ENCODE measurements around the gene IFNA1. TPM values are rescaled to one million over a fixed set of nuclear protein-coding genes. Genes with fewer than 3 reads are reported as not detected.

Gene IFNA1
- not detected for total RNA-seq

DNA sequence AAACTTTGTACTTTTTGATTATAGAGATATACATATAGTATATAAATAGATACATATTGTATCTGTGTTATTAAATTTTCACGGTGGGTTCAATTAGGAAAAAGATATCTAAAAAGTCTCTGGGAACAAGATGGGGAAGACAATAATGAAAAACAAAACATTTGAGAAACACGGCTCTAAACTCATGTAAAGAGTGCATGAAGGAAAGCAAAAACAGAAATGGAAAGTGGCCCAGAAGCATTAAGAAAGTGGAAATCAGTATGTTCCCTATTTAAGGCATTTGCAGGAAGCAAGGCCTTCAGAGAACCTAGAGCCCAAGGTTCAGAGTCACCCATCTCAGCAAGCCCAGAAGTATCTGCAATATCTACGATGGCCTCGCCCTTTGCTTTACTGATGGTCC lies at the start of gene IFNA1:
Gene IFNA1, plus strand, starts transcription at position 301 of the 400 bp plus-strand sequence. Its CDS starts 69 bp downstream, at position 370.
- Histone ChIP-seq H3K4me3 (replicated peaks in 1 of 3) (no peak within 1 kb of the TSS), H3K4me1 (no peaks in the 10 kb centered on the region), H3K27ac (no peak within 1 kb of the TSS), H3K9me3 (no peaks in the 10 kb centered on the region), H3K36me3 (no peaks in the 10 kb centered on the region), H3K27me3 (no peaks in the 10 kb centered on the region)
- TF ChIP-seq, protein P1, sequence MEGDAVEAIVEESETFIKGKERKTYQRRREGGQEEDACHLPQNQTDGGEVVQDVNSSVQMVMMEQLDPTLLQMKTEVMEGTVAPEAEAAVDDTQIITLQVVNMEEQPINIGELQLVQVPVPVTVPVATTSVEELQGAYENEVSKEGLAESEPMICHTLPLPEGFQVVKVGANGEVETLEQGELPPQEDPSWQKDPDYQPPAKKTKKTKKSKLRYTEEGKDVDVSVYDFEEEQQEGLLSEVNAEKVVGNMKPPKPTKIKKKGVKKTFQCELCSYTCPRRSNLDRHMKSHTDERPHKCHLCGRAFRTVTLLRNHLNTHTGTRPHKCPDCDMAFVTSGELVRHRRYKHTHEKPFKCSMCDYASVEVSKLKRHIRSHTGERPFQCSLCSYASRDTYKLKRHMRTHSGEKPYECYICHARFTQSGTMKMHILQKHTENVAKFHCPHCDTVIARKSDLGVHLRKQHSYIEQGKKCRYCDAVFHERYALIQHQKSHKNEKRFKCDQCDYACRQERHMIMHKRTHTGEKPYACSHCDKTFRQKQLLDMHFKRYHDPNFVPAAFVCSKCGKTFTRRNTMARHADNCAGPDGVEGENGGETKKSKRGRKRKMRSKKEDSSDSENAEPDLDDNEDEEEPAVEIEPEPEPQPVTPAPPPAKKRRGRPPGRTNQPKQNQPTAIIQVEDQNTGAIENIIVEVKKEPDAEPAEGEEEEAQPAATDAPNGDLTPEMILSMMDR (IDR thresholded peaks at IDR 0.05), result no peak
- TF ChIP-seq POLR2A (IDR thresholded peaks at IDR 0.05), result no peak
- intact Hi-C loops (cut with DNase I), result no loop called here
- no peak for DNase-seq
- WGBS, 2 donors, result 83 to 94% methylated on average over 4 of the region's 4 CpGs

DNA sequence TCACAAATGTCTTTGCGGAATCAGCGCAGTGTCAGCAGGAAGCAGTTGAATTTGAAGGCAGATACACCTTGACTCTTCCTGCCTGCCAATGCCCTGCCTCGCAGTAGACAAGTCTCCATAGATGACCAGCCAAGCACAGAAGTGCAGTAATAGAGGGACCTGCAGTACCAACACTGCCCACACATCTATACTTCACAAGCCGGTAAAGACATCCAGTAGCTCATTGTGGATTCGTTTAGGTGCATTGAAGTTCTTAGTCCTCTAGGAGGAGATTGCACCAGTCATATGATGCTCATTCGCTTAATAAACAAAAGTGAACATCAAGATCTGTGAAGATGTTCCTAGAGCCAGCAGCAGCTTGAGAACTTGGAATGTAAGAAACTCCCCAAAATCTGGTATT lies 48.0 kb upstream of the IFNA1 start:
- Histone ChIP-seq H3K4me3 (replicated peaks in 1 of 3) (no peak overlapping the region), H3K27me3 (peaks cover 13% of the 10 kb centered on the region), H3K36me3 (no peaks in the 10 kb centered on the region), H3K9me3 (no peaks in the 10 kb centered on the region), H3K27ac (no peak overlapping the region), H3K4me1 (peaks cover 0 to 5% of the 10 kb centered on the region in 2 donors)
- 51 to 60% methylated on average over 6 of the region's 6 CpGs for WGBS, 2 donors
- intact Hi-C loops (cut with DNase I), result loop anchor here (10.0 kb wide), 1 partner anchor 137 kb away; no protein-coding TSS in a partner anchor
- peak; percentile 8 to 26 for DNase-seq
- TF ChIP-seq, protein P1 (IDR thresholded peaks at IDR 0.05), result peak in 4 of 6 experiments; percentile 13 to 40 (median 31)
- no peak for TF ChIP-seq POLR2A (IDR thresholded peaks at IDR 0.05)

DNA sequence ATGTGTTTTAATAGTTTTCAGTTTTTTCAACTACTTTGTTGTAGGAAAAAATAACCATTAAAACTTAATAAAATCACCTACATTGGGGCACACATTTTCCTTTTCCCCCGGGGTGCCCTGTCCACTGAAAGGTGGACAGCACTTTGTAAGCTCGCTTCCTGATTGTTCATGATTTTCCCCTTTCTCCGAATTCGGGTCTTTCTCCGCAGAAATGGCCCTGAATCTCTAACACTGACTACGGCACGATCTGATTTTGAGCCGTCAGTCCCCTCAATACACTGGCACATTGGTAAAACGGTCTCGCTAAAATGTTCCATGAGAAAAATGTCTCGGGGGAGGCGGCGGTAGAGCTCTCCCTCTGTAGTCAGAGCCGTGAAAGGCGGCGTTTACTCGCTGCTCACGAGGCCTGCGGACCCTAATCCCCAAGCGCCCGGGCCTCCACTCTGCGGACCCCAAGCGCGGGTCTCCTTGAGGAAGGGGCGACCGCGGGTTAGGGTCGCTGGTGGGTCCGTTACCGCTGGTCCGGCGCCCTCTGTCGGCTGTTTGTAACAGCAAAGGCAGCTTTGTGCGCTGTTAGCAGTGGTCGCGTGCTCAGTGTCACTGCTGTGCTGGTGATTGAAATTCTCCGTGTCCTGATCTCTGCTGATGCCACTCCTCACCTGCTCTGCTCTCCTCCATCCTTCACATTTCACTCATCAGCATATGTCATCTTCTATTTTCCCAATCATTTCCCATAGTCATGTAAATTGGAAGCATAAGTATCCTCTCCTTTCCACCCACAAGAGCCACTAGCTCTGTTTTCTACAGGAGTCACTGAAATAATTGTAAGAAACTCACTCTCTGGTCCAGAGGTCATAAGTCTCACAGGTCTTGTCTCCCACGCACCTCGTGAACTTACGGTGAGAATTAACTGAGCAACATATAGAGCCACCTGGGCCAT lies 44.2 kb upstream of the IFNA1 start:
- peaks cover 0 to 5% of the 10 kb centered on the region in 2 donors for H3K4me1 ChIP-seq
- H3K27me3 ChIP-seq, result peaks cover 7% of the 10 kb centered on the region
- no peak for TF ChIP-seq POLR2A (IDR thresholded peaks at IDR 0.05)
- TF ChIP-seq, protein P1 (IDR thresholded peaks at IDR 0.05), result peak in 5 of 6 experiments; percentile 42 to 77 (median 60)
- no peaks in the 10 kb centered on the region for H3K36me3 ChIP-seq
- intact Hi-C loops (cut with DNase I), result loop anchor here (10.0 kb wide), 1 partner anchor 141 kb away; no protein-coding TSS in a partner anchor
- WGBS, 2 donors, result 10% methylated on average over 38 to 40 of the region's 40 CpGs
- peak; percentile 42 to 52 for DNase-seq
- H3K4me3 ChIP-seq (replicated peaks in 1 of 3), result peak overlapping the region in 1 of 3 donors; percentile 20
- H3K27ac ChIP-seq, result no peak overlapping the region
- no peaks in the 10 kb centered on the region for H3K9me3 ChIP-seq

DNA sequence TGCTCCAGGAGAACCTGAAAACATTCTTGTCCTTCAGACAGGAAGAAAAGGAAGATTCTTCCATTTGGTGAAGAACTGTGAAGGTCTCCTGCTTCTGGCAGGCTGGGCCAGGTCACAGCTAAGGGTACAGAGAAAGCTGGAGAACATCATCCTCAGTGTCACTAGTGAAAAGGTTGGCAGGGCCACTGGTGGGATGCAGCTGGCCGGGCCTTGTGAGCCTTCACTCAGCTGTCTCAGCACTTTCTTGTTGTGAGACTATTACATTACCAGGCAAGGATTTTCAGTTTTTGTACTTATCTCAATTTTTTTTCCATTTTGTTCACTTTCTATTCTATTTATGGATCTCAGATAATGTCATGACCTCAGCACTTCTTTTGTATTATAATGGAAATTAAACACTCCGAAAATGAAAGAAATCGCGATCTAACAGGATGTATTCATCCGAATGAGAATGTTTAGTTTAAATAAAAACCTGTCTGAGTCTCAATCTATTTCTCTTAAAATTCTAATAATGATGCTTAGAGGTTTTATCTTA lies 41.2 kb upstream of the IFNA1 start:
- intact Hi-C loops (cut with DNase I), result loop anchor here (10.0 kb wide), 1 partner anchor 144 kb away; no protein-coding TSS in a partner anchor
- Histone ChIP-seq H3K27me3 (peaks cover 9% of the 10 kb centered on the region), H3K36me3 (no peaks in the 10 kb centered on the region), H3K9me3 (no peaks in the 10 kb centered on the region), H3K4me1 (peaks cover 7 to 11% of the 10 kb centered on the region in 2 donors), H3K27ac (no peak overlapping the region), H3K4me3 (replicated peaks in 1 of 3) (no peak overlapping the region)
- DNase-seq, result no peak
- TF ChIP-seq, protein P1 (IDR thresholded peaks at IDR 0.05), result no peak
- no peak for TF ChIP-seq POLR2A (IDR thresholded peaks at IDR 0.05)
- WGBS, 2 donors, result 88 to 89% methylated on average over 5 of the region's 5 CpGs

Measured in thyroid gland (tissue), 4 donors.